Stimulated activated CD4-positive, alpha-beta T cell treated with anti-CD3 and anti-CD28 coated beads, Interleukin-1b, Interleukin-23, amount 100 ng/mL, for 1 hour (primary cell): ENCODE data around the gene LHPP.
"Not testable (repeated sequence)": the region's sequence is repeated elsewhere in the genome, so short reads cannot be mapped to it uniquely, and the experiment has no call there.

Source experiments
- DNase-seq, 2 donors: peaks; one replicate each; pipeline ENCODE4 v3.0.0-alpha.2; 2020; ENCODE audit warnings: low read depth in 2 of 2

LHPP gene

DNA sequence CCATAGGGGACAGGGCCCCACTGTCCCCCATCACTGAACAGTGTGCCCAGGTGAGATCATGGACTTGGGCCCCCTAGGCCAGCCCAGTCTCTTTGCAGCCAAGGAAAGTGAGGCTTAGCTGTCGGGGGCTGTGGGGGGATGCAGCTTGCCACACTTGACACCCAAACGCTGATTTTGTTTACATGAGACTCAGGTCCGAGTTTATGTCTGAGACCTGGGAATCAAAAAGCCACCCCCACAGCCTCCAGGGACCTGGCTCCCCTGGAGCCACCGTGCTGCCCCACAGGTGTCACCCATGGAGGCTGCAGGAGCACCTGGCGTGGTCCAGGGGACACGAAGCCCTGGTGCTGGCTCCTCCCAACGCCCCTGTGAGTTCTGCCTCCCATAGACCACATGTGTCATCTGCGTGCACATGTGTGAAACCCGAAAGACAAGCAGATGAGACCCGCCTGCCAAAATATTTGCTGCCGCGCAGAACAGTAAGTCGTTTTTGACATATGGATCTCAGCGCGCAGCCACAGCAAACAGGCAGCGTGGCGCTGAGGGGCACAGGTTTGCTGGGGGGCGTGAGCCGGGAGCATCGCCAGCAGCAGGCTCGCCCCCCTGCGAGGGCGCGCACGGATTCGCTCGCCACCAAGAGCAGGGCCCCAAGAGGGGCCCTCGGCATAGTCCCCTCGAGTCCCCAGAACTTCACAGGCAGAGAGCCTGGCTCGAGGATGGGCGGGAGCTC lies 112.3 kb downstream of the LHPP start:
- no peak for DNase-seq

DNA sequence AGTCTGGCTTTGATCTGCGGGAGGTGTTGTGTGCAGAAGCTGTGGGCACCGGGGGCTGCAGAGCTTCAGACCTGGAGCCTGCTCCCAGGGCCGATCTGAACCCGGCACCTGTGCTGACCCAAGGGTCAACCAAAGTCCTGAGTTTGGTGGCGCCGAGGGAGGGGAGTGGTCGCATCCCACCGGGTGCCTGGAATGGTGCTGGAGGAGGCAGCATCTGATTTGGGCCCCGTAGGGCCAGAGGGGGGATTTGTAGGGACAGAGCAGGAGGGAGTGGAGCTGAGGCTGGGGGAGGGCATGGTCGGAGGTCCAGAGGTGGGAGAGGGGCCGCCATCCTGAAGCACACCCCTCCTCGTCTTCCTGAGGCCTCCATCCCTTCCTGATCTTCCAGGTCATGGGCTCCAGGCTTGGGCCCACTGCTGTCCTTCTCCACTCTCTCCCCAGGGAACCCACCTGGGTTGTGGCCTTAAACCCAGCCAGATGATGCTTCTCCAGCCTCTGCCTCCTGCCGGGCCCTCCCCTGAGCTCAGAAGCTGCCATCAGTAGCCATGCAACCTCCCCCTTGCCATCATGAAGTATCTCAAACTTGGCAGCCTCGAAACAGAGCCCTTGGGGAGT lies 112.9 kb downstream of the LHPP start:
- DNase-seq = no peak

DNA sequence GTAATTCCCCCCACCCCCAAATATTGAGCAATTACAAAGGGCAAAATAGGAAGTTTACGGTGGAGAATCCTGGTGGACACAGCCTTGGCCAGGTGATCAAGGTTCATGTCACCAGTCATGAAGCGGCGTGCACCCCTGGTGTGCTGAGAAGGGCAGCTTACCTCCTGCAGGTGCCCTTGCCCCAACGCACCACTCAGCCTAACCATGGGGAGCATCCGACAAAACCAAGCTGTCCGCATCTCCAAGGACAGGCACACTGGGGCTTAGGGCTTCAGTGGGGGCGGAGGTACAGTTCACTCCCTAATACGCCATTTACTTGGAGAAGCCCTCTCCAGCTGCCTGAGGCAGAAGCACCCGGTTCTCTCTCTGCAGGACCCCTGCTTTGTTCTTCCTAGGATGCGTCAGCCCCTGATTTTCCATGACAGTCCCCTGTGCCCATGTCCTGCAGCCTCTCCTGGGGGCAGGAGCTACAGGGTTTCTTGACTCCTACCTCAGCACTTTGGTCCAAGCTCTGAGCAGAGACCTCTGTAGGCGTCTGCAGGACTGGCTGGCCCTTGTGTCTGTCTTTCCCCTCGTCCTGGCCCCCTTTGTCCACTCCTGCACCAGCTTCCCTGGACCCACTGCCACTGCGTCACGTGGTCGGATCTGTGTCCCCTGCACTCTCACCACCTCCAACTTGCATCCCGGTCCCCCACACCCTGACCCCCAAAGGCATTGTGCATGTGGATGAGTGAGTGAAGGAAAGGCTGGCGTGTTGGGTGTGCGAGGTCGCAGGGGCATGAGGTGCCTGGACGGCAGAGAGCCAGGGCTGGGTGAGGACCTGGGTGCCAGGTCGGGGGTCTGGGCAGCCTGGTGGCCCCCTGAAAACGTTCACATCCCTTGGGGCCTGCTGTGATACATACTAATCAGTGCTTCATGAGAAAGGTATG lies 113.7 kb downstream of the LHPP start:
- no peak for DNase-seq

DNA sequence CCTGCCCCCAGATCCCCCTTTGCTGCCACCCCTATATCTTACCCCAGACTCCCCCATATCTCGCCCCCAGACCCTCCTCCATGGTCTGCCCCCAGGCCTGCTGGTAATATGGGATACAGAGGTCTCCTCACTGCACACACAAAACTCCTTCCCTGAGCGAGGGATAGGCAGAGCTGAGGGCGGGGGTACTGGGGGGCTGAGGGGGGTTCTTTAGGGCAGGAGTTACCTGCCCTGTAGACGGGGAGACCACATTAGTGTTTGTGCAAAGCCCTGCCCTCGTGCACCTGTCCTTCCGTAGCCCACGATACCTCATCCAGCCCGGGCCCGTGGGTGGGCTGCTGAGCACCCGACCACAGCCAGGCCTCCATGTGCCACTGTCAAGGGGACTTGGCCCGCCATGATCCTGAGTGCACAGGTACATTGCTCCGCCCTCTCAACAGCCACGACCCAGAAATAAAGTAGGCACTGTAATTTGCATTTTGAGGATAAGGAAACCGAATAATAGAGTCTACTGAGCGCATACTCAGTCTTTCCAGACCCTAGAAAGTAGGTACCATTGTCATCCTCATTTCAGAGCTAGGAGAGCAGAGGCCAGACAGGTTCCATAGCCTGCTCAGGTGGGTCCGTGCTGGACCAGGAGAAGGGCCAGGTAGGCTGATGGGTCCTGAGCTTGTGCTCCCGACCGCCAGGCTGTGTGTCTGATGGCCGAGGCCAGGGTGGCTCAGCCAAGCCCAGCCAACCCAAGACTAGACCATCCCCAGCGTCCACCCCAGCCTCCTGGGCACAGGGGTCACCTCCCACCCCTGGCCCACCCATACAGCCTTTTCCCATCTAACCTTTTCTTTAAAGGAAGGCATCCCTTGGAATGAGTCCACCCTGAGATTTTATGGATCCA lies 115.2 kb downstream of the LHPP start:
- no peak for DNase-seq

DNA sequence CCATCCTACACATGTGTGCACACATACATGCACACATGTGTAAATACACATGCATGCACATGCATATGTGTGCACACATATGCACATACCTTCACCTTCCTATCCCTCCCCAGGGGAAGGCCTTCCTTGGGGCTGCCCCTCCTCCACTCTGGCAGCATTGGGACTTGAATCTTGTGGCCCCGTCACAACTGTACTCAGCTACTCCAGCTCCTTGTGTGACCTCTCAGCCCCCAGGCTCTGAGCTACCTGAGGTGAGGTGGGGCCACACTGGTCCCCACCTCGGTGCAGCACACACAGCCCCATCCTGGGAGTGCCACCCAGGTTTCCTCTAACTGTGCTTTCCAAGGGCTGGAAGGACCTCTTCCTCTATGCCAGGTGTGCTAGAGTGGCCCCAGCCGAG lies 116.0 kb downstream of the LHPP start:
- DNase-seq = no peak

DNA sequence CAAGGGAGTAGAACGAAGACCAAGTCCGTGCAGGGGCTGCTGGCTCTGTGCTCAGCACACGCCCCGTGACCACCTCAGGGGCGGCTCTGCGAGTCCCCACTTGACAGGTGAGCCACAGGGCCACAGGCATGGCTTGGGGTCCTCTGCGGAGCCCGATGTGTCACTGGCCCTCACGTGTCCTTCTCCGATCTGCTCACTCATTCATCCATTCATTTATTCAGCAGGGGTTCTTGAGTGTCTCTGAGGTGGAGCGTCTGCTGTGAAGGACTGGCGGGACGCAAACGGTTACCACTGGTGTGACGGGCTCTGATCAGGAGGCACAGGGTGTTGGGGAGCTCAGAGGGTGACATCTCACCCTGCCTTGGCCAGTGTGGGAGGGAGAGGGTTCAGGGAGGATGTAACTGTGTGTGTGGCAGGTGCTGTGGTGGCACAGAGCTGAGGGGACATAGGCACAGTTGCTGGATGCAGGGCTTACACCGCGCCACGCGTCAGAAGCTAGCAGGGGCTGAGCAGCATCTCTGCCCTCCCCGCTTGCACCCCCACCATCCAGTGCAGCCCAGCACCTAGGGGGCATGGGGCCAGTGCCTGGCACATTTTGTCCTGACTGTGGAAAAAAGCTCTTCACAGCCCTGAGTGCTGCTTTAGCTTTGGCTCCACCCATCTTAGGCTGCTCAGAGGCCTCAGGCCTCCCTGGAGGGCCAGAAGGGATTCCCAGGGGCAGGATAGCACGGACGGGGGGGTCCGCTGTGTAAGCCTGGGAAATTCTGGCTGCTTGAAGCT lies 116.8 kb downstream of the LHPP start:
- no peak for DNase-seq

DNA sequence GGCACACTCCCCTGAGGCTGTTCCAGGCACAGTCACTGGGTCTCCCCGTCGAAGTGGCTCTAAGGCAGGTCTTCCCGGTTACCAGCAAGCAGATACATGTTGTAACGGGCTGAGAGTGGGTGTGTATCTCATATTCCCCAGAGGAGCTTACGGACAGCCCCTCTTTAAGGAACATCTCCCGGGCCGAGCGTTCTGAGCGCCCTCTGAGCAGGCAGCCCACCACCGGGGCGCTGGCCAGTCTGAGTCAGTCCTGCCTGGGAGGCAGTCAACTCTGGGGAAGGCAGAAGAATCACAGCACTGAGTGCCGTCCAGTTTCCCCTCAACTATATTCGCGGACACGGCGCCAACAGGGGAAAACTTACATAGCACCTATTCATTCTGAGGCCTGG lies 117.4 kb downstream of the LHPP start:
- DNase-seq = no peak

DNA sequence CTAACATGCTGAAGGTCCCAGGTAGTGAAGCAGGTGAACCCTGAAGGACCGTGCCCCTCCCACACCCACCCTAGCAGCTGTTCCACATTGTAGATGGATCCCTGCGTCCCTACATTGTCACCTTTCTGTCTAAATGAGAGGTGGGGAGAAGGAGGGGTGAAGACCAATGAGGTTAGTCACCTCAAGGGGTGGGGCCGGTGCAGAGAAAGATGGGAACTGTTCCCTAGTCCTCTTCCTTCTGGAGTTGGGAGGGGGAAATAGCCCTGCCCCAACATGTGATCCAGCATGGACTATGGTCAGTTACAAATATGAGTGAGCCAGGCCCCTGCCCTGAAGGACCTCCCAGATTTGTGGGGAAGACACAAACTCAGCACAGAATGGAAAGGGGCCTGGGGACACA lies 124.5 kb downstream of the LHPP start:
- no peak for DNase-seq

DNA sequence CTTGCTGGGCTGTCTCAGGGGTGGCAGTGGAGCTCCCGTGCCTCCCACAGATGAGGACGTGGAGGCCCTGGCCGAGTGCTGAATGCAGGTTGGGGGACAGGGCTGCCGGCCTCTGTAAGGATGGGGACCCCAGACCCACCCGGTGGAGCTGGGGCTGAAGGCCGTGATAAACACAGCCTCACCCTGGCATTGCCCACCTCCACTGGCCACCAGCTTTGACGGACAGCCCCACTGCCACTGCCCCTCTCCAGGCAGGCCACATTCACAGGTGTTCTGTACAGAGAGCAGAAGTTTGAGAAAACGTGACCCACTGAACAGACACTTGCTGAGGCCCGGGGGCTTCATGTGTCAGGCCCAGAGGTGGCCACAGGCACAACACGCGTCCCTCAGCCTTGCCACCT lies 126.2 kb downstream of the LHPP start:
- no peak for DNase-seq

DNA sequence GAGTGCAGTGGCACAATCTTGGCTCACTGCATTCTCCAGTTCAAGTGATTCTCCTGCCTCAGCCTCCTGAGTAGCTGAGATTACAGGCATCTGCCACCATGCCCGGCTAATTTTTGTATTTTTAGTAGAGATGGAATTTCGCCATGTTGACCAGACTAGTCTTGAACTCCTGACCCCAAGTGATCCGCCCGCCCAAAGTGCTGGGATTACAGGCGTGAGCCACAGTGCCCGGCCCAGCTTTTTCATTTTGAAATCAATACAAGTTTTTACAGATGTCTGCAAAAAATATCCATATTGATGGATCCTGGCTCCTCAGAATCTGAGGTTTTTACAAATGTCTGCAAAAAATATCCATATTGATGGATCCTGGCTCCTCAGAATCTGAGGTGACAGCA lies 126.7 kb downstream of the LHPP start:
- not testable (repeated sequence) for DNase-seq

DNA sequence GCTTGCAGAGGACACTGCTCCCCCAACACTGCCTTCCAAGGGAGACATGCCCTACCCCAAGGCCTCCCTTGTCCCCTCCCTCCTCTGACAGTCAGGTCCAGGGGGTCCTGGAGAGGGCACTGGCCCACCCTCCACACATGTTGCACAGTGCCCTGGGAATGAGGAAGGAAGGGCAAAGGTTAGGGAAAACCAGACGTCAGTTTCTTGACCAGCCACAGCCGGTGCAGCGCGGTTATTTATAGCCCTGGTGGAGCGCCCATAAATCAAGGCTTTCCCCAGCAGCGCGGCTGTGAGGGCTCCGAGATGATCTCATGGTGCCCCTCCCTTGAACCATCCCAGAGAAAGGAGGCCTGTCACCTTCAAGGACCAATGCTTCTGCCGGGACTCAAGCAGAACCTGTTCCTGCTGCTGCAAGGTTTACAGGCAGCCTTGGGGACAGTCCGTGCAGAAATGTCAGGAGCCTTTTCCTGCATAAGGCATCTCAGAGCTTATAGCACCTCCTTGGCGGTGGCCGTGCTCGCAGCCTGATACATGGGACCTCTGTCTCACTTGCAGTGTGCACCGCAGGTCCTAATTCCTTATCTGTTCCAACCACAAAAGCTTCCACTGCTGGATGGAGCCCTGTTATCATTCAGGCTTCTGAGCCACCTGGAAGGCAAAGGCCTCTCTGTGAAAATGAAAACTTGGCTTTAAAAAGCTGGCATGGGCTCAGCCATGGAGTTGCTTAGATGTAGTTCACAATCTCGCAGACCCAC lies 127.3 kb downstream of the LHPP start:
- DNase-seq = no peak

DNA sequence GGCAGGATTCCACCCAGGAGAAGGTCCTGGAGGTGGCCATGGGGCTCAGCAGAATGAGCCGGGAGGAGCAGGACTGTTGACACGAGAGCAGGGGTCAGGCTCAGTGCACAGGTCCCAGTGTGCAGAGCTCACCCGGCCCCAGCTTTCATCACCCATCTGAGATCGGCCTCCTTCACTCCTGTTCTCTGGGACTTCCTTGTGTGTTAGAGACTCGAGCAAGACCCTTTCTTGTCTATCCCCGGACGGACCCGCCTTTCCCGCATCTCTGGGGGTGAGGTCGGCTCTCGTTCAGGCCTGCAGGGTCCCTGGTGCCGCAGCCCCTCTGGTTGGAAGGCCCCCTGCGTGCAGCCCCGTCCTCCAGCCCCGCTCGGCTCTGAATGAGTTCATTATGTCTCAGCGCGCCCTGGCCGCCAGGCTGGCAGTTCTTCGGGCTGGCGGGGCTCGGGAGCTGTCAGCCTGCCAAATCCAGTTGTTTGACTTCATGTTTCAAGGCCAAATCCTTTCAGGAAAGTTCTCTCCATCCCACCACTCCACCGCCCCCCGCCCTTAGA lies 127.9 kb downstream of the LHPP start:
- DNase-seq = no peak

DNA sequence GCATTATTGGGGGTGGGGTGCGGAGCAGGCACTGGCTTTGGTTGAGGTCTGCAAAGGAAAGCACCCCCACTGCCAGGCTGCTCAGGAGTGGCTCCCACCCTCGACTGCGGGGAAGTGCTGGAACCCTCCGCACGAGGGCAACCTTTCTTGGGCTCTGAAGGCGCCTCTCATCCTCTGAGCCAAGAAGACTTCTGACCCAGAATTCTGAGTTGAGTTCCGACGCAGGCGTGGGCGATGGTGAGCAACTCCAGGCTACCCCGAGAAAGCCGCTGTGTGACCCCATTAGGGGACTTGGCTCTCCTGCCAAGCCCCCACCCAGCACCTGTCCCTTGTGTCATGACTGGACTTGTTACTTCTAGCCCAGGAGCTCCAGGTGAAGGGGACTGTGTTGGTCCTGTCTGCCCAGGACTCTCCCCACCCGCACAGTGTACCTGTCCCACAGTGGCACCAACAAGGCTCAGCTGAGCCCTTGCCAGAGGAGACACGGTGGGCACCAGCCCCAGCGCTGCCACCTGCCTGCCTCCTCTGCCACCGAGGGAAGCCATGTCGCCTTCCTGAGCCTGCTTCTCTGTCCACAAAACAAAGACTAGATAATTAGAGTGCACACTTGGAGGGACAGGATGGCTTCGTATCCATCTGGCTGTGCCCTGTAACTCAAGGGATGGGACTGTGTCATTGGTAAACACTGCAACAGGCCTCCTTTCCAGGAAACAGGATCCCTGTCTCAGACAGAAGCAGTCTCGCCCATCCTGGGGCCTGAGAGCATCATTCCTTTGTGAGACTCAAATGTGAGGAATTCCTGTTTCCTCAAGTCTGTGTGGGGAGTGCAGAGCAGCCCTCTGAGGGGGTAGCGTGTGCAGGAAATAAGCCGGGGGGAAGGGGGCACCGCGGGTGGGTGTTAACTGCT lies 128.8 kb downstream of the LHPP start:
- DNase-seq = no peak

DNA sequence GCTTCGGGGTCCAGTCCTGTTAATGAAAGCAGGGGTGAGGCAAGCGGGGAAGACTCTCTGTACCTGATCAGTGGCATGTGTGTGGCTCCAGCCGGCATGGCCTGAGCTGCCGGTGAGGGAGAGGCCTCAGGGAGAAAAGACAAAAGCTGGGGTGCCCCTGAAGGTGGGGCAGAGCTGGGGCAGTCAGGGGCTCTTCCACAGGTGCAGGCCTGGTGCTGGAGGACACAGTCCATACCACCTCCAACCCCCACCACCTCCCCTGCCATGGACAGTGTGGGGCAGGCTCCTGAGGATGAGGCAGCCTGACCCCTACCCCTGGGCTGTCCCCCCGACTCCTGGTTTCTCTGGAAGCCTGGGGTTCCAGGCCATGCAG lies 129.5 kb downstream of the LHPP start:
- DNase-seq = no peak

DNA sequence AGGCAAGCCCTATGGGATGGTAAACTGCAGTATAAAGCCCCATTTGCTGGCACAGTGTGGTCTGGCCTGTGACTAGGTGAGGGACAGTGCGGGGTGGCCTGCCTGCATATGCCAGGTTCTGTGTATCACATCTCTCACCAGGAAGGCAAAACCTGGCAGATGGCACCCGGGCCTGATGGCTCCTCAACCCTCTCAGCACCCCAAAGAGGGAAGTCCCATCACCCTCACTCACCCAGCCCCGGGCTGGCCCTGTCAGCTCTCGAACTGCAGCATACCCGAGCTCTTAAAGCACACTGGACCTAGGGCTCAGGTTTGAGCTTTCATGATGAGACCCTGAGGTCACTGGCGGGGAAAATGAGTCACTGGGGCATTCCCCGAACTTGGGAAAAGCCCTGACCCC lies 130.5 kb downstream of the LHPP start:
- DNase-seq = no peak

DNA sequence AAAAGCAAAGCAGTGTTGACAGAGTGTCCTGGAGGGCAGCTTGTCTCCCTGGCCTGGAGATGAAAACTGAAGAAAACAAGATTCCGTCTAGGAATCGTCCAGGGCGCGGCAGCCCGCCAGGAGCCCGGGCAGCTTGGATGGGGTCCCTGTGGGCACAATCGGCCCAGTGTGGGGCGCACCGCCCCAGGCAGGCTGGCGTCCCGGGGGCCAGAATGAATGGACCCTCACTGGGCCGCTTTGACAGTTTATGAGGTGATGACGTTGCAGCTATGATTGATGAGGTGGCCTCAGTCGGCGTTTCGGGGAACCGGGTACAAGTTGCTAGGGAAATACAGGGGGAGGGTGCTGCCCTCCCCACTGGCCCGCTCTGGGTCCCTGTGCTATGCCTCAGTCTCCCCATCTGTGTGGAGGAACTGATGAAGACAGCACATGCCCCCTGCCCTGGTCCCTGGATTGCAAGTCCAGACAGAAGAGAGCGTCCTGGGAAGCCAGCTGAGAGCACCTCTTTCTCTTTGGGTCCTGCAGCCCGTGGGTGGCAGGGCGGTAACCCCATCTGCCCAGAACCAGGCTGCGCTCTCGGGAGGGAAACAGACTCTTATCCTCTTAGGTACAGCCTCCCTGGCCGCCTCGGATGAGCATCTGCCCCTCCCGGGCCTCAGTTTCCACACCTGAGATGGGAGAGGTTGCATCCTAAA lies 131.3 kb downstream of the LHPP start:
- DNase-seq = no peak

DNA sequence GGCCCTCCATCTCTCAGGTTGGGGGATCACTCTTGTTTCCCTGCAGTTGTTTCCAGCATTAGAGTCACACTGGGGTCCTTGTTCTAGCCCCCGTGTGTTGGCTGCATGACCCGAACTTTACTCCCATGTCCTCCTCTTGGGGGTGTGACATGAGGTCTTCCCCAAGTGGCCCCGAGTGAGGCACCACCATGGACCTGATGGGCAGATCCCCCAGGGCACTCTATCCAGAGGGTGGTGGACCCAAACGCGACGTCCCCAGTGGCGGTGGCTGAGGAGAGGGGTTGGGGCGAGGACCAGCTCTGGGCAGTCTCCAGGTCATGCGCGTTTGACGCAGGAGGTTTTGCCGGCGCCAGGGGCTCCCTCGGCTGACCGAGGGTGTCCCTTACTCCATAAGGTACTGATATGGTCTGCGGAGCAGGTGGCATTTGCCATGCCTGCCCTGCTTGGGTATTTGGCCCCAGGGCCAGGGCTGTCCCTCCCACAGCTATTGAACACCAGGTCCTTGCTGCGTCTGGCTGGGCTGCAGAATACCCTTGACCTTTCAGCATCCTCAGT lies 131.9 kb downstream of the LHPP start:
- DNase-seq = no peak

DNA sequence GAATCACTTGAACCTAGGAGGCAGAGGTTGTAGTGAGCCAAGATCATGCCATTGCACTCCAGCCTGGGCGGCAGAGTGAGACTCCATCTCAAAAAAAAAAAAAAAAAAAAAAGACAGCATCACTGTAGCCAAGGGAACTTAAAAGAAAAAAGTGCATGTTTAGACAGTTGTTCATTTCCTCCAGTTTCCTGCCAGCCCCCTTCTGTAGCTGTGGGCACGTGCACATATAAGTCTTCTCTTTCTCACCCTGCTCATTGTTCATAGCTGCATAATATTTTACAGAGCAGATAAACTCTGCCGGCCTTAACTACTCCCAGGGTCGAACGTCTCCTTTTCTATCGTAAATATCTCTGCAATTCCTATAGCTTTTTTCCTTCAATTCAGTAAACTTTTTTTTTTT lies 132.6 kb downstream of the LHPP start:
- DNase-seq = no peak
